Measurements from ENCODE around the gene HDAC4.

The HDAC4 gene

GRCh38 chr2:239194731-239195317 lies 206.0 kb downstream of the HDAC4 start:
- FAIRE-seq, result no peak

- no peak for FAIRE-seq
These were observed 206.7 kb downstream of the HDAC4 start for GRCh38 chr2:239193925-239194677.

GRCh38 chr2:239193401-239193811 lies 207.4 kb downstream of the HDAC4 start:
- FAIRE-seq, result no peak

- no peak for FAIRE-seq
These were observed 207.8 kb downstream of the HDAC4 start for GRCh38 chr2:239192975-239193374.

GRCh38 chr2:239192456-239192855 lies 208.4 kb downstream of the HDAC4 start:
- FAIRE-seq, result no peak

- no peak for FAIRE-seq
These were observed 209.6 kb downstream of the HDAC4 start for GRCh38 chr2:239190921-239191885.

- FAIRE-seq, result no peak
These were observed 210.5 kb downstream of the HDAC4 start for GRCh38 chr2:239190361-239190760.

GRCh38 chr2:239189711-239190131 lies 211.1 kb downstream of the HDAC4 start:
- no peak for FAIRE-seq

- no peak for FAIRE-seq
These were observed 212.3 kb downstream of the HDAC4 start for GRCh38 chr2:239188536-239188935.

- no peak for FAIRE-seq
These were observed 213.2 kb downstream of the HDAC4 start for GRCh38 chr2:239187464-239188253.

- FAIRE-seq, result no peak
These were observed 214.1 kb downstream of the HDAC4 start for GRCh38 chr2:239186516-239187357.

- FAIRE-seq, result no peak
These were observed 215.6 kb downstream of the HDAC4 start for GRCh38 chr2:239184968-239185903.

GRCh38 chr2:239184179-239184578 lies 216.6 kb downstream of the HDAC4 start:
- no peak for FAIRE-seq

- no peak for FAIRE-seq
These were observed 217.6 kb downstream of the HDAC4 start for GRCh38 chr2:239182981-239183791.

GRCh38 chr2:239181903-239182581 lies 218.8 kb downstream of the HDAC4 start:
- no peak for FAIRE-seq

- no peak for FAIRE-seq
These were observed 219.5 kb downstream of the HDAC4 start for GRCh38 chr2:239181074-239181902.

GRCh38 chr2:239180526-239181073 lies 220.2 kb downstream of the HDAC4 start:
- no peak for FAIRE-seq
